ENCODE measurements around the gene POLG.

DNA sequence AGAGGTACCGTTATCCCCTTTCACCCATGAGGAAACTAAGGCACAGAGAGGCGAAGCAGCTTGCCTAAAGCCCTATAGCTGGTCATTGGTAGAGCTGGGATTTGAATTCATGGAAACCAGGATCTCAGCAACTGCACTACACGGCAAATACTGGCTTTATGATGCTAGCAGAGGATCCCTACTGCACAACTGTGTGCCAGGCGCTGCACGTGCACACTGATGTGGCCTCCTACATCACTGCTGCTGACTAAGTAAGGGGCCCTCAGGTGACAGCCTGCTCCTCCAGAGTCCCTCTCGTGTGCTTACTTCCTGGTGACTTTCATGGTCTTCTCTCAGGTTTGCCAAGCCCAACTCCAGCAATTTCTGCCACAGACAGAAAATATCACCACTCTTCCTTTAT is 3.4 kb upstream of the POLG start:
- TF ChIP-seq, protein P1, sequence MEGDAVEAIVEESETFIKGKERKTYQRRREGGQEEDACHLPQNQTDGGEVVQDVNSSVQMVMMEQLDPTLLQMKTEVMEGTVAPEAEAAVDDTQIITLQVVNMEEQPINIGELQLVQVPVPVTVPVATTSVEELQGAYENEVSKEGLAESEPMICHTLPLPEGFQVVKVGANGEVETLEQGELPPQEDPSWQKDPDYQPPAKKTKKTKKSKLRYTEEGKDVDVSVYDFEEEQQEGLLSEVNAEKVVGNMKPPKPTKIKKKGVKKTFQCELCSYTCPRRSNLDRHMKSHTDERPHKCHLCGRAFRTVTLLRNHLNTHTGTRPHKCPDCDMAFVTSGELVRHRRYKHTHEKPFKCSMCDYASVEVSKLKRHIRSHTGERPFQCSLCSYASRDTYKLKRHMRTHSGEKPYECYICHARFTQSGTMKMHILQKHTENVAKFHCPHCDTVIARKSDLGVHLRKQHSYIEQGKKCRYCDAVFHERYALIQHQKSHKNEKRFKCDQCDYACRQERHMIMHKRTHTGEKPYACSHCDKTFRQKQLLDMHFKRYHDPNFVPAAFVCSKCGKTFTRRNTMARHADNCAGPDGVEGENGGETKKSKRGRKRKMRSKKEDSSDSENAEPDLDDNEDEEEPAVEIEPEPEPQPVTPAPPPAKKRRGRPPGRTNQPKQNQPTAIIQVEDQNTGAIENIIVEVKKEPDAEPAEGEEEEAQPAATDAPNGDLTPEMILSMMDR (conservative IDR thresholded peaks at IDR 0.05; ENCODE audit: low read length): no peak
- no peak for TF ChIP-seq EZH2phosphoT487 (IDR thresholded peaks at IDR 0.05; ENCODE audit: borderline replicate concordance, low read depth, low read length)

All from OCI-LY7 (cell line).